HG03064 (cell line): ENCODE data around the gene ZFAND2A.
"Not testable (repeated sequence)": the region's sequence is repeated elsewhere in the genome, so short reads cannot be mapped to it uniquely, and the experiment has no call there.

Source experiments
- ATAC-seq: cut with Tn5 transposase; IDR thresholded peaks from one replicate; pipeline ENCODE4 v1.9.1; 2021; ENCODE audit warnings: low read depth; ENCODE audit not compliant: unreplicated experiment

The ZFAND2A gene

DNA sequence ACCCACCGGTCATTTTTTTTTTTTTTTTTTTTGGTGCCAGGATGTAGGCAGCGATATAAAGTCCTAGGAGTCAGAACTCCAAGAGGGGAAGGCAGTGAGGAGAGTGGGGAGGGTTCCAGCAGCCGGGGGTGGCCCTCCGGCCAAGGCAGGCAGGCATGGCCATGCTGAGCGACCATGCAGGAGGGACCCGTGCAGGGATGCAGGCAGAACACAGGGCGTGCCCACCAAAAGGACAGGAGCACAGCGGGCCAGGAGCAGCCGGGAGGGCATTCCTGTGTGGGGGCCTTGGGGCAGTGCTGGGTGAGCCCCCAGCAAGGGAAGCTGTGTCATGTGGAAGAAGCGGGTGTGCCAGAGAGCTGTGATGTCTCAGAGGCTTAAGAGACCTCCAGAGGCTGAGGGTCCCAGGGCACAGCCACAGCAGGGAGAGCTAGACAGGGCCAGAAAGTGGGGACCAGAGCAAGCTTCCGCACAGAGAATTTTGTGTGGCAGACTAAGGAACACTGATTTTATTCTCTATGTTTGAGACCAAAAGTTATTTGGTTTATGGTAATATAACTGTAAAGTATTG, 5.7 kb downstream of the ZFAND2A start:
- ATAC-seq, result no peak

DNA sequence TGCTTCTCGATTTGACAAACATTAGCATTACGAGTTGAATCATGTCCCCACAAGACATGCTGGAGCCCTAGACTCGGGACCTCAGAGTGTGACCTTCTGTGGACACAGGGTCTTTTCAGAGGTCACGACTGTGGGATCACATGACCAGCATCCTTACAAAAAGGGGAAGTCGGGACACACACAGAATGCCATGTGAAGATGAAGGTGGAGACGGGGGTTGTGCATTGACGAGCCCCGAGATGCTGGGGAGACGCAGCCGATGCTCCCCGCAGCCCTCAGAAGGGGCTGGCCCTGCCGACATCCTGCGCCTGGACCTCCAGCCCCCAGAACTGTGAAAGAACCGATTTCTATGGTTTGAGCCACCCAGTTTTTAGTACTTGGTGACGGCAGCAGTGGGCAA, 7.5 kb downstream of the ZFAND2A start:
- no peak for ATAC-seq

DNA sequence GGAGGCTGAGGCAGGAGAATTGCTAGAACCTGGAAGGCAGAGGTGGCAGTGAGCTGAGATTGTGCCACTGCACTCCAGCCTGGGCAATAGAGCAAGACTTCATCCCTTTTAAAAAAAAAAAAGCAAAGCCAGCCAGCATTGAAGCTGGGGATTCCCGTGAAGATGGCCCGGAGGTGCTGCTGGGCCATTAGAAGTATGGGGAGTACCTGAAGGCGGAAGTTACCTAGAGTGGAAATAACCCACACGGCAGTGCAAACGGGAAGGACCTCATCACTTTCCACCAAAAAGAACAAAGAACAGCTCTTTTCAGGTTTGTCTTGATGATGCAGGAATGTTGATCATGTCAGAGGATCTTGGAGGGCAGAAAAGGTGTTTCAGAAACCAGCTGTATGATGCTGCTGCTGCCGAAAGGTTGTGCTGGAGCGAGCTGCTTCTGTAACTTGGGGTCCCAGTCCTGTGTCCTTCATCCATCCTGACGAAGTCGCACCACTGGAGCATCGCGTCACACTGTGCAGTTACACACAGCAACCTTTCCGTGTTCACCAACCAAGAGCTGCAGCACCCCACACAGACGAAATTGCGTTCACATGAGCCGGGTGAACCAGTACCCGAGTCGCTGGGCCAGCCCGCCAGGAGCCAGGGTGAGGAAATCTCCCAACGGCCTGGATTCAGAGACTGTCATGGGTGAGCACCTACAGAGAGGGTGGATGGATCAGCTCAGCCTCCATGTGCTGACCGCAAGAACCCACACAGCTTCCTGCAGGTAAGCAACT, 8.2 kb downstream of the ZFAND2A start:
- no peak for ATAC-seq

GRCh38 chr7:1151156-1151555, 8.8 kb downstream of the ZFAND2A start:
- no peak for ATAC-seq

DNA sequence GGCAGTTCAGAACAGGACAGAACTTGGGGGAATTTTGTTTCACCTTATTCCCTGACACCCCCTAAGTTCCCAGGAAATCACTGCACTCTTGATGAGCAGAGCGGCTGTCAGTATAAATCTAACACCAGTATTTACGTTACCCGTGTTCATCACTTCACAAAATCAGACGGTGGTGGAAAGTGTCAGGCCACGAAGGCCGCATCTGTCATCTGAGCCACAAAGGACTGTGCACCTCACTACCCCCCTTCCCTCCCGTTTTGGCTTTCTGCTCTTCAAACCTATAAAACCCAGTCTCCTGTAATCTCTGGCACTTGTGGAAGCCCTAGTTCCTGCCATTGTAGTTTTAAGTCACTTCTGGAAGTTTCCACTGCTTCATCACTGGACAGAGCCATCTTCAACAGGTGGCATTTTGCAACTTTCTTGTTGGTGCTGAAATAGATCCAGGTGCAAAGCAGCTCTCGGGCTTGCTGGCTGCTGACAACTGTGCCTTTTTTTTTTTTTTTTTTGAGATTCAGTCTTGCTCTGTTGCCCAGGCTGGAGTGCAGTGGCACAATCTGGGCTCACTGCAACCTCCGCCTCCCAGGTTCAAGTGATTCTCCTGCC, 9.5 kb downstream of the ZFAND2A start:
- ATAC-seq, result no peak

DNA sequence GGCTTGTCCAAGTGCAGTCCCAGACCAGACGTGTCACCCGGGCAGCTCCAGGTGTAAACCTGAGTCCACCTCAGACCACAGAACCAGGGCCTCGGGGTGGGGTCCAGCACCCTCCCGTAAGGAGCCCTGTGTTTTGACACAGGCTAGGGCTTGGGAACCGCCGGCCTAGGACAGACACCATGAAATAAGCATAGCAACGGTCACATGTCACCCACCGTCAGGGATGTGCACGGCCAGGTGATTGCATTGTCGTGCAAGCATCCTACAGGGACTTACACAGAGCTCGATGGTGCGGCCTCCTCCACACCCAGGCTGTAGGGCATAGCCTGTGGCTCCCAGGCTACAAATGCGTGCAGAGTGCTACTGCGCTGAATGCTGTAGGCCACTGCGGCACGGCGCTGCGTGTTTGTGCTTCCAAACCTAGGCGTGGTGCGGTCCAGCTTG, 10.6 kb downstream of the ZFAND2A start:
- no peak for ATAC-seq

DNA sequence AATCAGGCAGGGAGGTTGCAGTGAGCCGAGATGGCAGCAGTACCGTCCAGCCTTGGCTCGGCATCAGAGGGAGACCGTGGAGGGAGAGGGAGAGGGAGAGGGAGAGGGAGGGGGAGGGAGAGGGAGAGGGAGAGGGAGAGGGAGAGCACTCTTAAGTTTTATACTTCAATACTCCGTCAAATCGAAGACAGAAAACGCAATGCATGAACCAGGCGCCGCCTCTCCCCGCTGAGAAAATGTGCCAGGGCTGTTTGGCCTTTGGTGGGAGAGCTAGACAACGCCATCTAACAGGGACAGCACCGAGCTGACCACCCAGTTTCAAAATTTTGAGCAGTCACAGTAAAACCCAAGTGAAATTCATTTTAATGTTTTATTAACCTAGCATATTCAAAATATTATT, 12.1 kb downstream of the ZFAND2A start:
- ATAC-seq, result not testable (repeated sequence)

GRCh38 chr7:1144269-1144771, 15.7 kb downstream of the ZFAND2A start:
- ATAC-seq, result no peak

- ATAC-seq, result not testable (repeated sequence)
Measured at GRCh38 chr7:1143031-1143430, 17.0 kb downstream of the ZFAND2A start.

DNA sequence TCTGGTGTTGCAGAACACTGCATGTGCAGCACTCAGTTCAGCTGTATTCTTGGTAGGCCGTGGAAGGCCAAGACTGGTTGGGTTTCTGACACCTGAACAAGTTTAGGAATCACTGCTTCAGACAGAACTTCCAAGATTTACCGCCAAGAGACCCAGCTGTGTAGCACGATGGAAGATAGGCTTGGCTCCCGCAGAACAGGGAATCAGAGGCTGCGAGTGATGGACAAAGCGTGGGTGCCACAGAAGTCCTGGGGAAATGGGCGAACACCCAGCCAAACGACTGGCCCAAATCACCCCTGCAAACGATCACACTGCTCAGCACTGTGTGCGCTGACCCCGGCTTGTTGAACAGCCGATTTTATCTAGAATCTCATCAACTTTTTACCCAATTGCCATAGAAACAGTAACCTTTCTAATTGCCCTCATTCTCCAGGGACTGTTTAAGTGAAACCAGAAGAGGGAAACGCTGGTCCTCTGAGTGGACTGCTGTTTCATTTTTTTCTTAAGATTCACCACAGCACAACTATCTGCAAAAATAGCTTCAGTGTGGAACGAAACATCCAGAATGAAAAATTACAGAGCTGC, 17.9 kb downstream of the ZFAND2A start:
- ATAC-seq, result no peak

DNA sequence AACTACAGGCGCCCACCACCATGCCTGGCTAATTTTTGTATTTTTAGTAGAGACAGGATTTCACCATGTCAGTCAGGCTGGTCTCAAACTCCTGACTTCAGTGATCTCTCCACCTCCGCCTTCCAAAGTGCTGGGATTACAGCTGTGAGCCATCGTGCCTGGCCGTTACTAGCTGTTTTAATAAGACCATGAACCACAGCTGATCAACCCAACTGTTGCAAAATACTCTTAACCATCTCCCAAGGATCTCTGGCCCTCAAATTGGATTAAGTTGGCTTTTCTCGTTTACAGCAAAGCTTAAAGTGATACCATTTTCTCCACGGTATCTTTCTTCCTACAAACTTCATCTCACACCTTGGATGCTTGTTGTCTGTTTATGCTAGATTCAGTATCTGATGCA, 18.3 kb downstream of the ZFAND2A start:
- no peak for ATAC-seq

DNA sequence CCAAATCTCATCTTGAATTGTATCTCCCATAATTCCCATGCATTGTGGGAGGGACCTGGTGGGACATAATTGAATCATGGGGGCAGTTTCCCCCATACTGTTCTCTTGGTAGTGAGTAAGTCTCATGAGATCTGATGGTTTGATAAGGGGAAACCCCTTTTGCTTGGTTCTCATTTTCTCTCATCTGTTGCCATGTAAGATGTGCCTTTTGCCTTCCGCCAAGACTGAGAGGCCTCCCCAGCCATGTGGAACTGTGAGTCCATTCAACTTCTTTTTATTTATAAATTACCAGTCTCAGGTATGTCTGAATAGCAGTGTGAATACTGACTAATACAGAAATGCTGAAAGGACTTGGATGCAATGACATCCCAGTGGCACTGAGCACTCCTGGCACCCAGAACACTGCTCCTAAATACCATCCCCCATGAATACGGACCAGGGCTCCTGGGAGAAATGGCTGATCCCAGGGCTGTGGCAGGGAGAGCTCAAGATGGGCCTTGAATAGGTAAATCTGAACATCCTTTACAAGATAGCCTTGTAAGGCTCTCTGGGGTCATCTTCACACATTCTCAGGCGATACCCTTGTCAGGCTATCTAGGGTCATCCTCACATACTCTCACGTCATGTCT, 19.4 kb downstream of the ZFAND2A start:
- ATAC-seq, result no peak

DNA sequence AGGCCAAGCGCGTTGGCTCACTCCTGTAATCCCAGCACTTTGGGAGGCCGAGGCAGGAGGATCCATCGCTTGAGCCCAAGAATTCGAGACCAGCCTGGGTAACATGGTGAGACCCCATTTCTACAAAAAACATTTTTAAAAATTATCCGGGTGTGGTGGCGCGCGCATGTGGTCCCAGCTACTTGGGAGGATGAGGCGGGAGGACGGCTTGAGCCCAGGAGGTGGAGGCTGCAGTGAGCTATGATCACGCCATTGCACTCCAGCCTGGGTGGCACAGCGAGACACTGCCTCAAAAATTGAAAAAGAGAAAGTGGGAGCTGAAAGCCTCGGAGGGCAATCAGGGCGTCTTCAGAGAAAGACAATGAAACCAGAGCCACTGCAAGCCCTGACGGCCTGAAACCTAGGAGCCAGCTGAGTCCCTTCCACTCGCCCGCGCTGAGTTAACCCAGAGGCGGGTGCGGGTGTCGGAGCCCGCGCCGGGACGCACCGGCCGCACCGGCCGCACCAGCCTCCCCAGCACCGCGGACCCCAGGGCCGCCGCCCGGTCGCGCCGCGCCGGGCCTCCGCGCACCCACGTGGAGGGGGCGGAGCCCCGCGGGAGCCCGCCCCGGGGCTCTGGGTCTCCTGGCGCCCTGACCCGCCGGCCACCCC, 22.4 kb downstream of the ZFAND2A start:
- peak; percentile 51 for ATAC-seq

GRCh38 chr7:1136841-1137516, 23.0 kb downstream of the ZFAND2A start:
- no peak for ATAC-seq

DNA sequence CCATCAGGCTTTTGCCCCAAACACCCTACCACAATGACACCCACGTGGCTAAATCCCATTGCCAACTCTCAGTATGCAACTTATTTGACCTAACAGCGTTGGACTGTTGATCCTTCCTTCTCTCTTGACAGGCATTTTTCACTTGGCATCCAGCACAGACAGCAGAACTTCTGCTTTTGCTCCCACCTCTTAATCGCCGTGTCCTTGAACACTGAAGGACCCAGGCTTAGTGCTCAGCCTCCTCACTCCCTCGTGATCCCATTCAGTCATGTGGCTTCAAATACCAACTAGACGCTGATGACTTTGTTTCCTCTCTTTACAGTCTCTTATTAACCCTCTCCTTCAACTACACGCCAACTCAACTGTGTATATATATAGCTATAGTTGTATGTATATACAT, 25.0 kb downstream of the ZFAND2A start:
- no peak for ATAC-seq

GRCh38 chr7:1131471-1132265, 28.3 kb downstream of the ZFAND2A start:
- no peak for ATAC-seq

DNA sequence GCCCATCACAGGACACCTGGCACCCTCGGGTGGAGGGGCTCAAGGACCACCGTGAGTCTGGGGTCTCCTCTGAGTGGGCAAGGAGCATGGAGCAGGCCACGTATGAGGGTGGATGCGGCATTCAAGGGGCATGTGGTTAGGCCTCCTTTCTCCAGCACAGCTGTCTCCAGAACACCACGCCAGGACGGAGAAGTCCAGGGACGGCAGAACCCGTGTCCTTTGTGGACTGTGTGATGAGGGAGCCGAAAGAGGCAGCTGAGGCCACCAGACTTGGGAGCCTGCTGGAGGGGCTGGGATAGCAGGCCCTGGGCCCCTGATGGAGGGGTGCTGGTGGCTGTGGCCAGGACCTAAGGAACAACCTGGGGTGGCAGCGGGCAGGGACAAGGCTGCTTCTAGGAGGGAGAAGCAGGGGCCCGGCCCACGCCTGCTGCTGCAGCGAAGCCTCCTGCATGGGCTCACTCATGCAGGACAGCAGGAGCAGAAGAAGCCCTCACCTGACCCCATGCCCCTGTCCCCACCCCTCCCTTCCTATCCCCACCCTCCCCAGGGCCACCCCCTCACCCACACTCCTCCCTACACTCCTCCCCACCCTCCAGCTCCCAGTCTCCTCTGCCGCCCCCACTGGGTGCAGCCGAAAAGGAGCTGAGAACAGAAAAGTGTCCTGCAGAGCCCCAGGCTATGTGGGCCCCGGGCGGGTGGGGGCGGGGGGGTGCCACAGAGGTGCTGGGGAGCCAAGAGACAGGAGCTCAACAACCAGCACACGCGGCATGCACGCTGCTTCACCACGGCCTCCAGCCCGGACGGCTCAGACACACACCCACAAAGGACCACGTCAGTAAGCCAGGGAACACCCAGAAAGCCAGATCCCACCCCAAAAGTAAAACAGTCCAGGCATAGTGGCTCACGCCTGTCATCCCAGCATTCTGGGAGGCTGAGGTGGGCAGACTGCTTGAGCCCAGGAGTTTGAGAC, 29.7 kb downstream of the ZFAND2A start:
- ATAC-seq, result no peak

DNA sequence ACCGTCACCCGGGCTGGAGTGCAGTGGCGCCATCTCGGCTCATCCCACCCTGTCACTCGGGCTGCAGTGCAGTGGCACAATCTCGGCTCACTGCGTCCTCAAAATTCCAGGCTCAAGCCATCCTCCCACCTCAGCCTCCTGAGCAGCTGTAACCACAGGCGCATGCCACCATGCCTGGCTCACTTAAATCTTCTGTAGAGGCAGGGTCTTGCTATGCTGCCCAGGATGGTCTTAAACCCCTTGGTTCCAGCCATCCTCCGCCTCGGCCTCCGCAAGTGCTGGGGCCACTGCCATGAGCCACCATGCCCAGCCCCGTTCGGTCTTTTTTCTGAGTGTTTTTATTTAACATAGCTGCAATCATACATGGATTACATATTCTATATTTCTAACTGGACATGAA, 30.6 kb downstream of the ZFAND2A start:
- no peak for ATAC-seq
